T-helper 1 cell treated with Interleukin-12 subunit alpha and Interleukin-12 subunit beta and Interleukin-4 antibody, amounts not matched to agents 30 μg/mL and 1 μg/mL, for 36 hours (primary cell): ENCODE data around the gene DCUN1D1.

Experiments used
- H3K27ac Mint-ChIP-seq: one replicate; pipeline ENCODE4 v1.8.0; 2021; ENCODE audit warnings: mild to moderate bottlenecking, mixed read lengths
- H3K27me3 Mint-ChIP-seq: one replicate; pipeline ENCODE4 v1.8.0; 2021; ENCODE audit warnings: low read depth, mixed read lengths
- H3K36me3 Mint-ChIP-seq: one replicate; pipeline ENCODE4 v1.8.0; 2021; ENCODE audit warnings: low read depth, mixed read lengths
- H3K4me1 Mint-ChIP-seq: one replicate; pipeline ENCODE4 v1.8.0; 2021; ENCODE audit warnings: low read depth, mixed read lengths
- H3K4me3 Mint-ChIP-seq: one replicate; pipeline ENCODE4 v1.8.0; 2021; ENCODE audit warnings: mild to moderate bottlenecking, moderate library complexity, mixed read lengths
- H3K9me3 Mint-ChIP-seq: one replicate; pipeline ENCODE4 v1.8.0; 2021; ENCODE audit warnings: mixed read lengths

DCUN1D1 gene

GRCh38 chr3:182986021-182986420, 5.7 kb upstream of the DCUN1D1 start:
- no peaks in the 10 kb centered on the region for H3K9me3 Mint-ChIP-seq
- peaks cover 4% of the 10 kb centered on the region for H3K4me1 Mint-ChIP-seq
- H3K27me3 Mint-ChIP-seq, result no peaks in the 10 kb centered on the region
- H3K27ac Mint-ChIP-seq, result no peak overlapping the region
- no peaks in the 10 kb centered on the region for H3K36me3 Mint-ChIP-seq
- H3K4me3 Mint-ChIP-seq, result no peak overlapping the region

GRCh38 chr3:182983876-182984275, 3.5 kb upstream of the DCUN1D1 start:
- Mint-ChIP-seq H3K4me3 (no peak overlapping the region), H3K27me3 (no peaks in the 10 kb centered on the region), H3K9me3 (no peaks in the 10 kb centered on the region), H3K27ac (no peak overlapping the region), H3K4me1 (peaks cover 13% of the 10 kb centered on the region), H3K36me3 (peaks cover 4% of the 10 kb centered on the region)

- H3K27ac Mint-ChIP-seq, result peak overlapping the region; percentile 75
- H3K4me1 Mint-ChIP-seq, result peaks cover 26% of the 10 kb centered on the region
- H3K36me3 Mint-ChIP-seq, result peaks cover 4% of the 10 kb centered on the region
- H3K27me3 Mint-ChIP-seq, result no peaks in the 10 kb centered on the region
- H3K9me3 Mint-ChIP-seq, result no peaks in the 10 kb centered on the region
- peak overlapping the region; percentile 82 for H3K4me3 Mint-ChIP-seq
Observed at GRCh38 chr3:182981038-182981380, 671 bp upstream of the DCUN1D1 start.

- H3K36me3 Mint-ChIP-seq, result peaks cover 4% of the 10 kb centered on the region
- H3K4me3 Mint-ChIP-seq, result peak overlapping the region; percentile 95
- peaks cover 28% of the 10 kb centered on the region for H3K4me1 Mint-ChIP-seq
- H3K9me3 Mint-ChIP-seq, result no peaks in the 10 kb centered on the region
- no peaks in the 10 kb centered on the region for H3K27me3 Mint-ChIP-seq
- peak overlapping the region; percentile 77 for H3K27ac Mint-ChIP-seq
Observed at GRCh38 chr3:182979674-182980191, 605 bp downstream of the DCUN1D1 start.

- peaks cover 28% of the 10 kb centered on the region for H3K4me1 Mint-ChIP-seq
Observed at GRCh38 chr3:182979103-182979673, 1.1 kb downstream of the DCUN1D1 start.

GRCh38 chr3:182978387-182978786, 2.0 kb downstream of the DCUN1D1 start:
- H3K27me3 Mint-ChIP-seq, result no peaks in the 10 kb centered on the region
- H3K4me1 Mint-ChIP-seq, result peaks cover 28% of the 10 kb centered on the region
- H3K36me3 Mint-ChIP-seq, result peaks cover 4% of the 10 kb centered on the region
- H3K9me3 Mint-ChIP-seq, result no peaks in the 10 kb centered on the region
- H3K27ac Mint-ChIP-seq, result no peak overlapping the region
- H3K4me3 Mint-ChIP-seq, result peak overlapping the region; percentile 95

More at GRCh38 chr3:182979103-182979673, 1.1 kb downstream of the DCUN1D1 start:
- Mint-ChIP-seq H3K4me3 (peak overlapping the region; percentile 95), H3K27me3 (no peaks in the 10 kb centered on the region), H3K27ac (peak overlapping the region; percentile 77), H3K9me3 (no peaks in the 10 kb centered on the region), H3K36me3 (peaks cover 4% of the 10 kb centered on the region)

GRCh38 chr3:182973047-182973446, 7.3 kb downstream of the DCUN1D1 start:
- Mint-ChIP-seq H3K4me3 (no peak overlapping the region), H3K36me3 (peaks cover 4% of the 10 kb centered on the region), H3K4me1 (peaks cover 40% of the 10 kb centered on the region), H3K27ac (no peak overlapping the region), H3K27me3 (no peaks in the 10 kb centered on the region), H3K9me3 (no peaks in the 10 kb centered on the region)

- H3K27ac Mint-ChIP-seq, result peak overlapping the region; percentile 36
- H3K9me3 Mint-ChIP-seq, result no peaks in the 10 kb centered on the region
- H3K4me3 Mint-ChIP-seq, result no peak overlapping the region
- no peaks in the 10 kb centered on the region for H3K27me3 Mint-ChIP-seq
- H3K36me3 Mint-ChIP-seq, result peaks cover 6% of the 10 kb centered on the region
- peaks cover 44% of the 10 kb centered on the region for H3K4me1 Mint-ChIP-seq
Observed at GRCh38 chr3:182972387-182972786, 8.0 kb downstream of the DCUN1D1 start.

- H3K4me3 Mint-ChIP-seq, result no peak overlapping the region
- H3K4me1 Mint-ChIP-seq, result peaks cover 47% of the 10 kb centered on the region
Observed at GRCh38 chr3:182971637-182972036, 8.7 kb downstream of the DCUN1D1 start.

GRCh38 chr3:182970811-182971418, 9.4 kb downstream of the DCUN1D1 start:
- Mint-ChIP-seq H3K36me3 (peaks cover 6% of the 10 kb centered on the region), H3K4me3 (no peak overlapping the region), H3K27ac (no peak overlapping the region), H3K27me3 (no peaks in the 10 kb centered on the region), H3K9me3 (no peaks in the 10 kb centered on the region), H3K4me1 (peaks cover 50% of the 10 kb centered on the region)

More at GRCh38 chr3:182971637-182972036, 8.7 kb downstream of the DCUN1D1 start:
- Mint-ChIP-seq H3K9me3 (no peaks in the 10 kb centered on the region), H3K27ac (no peak overlapping the region), H3K27me3 (no peaks in the 10 kb centered on the region), H3K36me3 (peaks cover 6% of the 10 kb centered on the region)

GRCh38 chr3:182969853-182970252, 10.5 kb downstream of the DCUN1D1 start:
- Mint-ChIP-seq H3K9me3 (no peaks in the 10 kb centered on the region), H3K36me3 (peaks cover 11% of the 10 kb centered on the region), H3K4me1 (peaks cover 55% of the 10 kb centered on the region), H3K27ac (no peak overlapping the region), H3K4me3 (no peak overlapping the region), H3K27me3 (no peaks in the 10 kb centered on the region)

- H3K27me3 Mint-ChIP-seq, result no peaks in the 10 kb centered on the region
- H3K27ac Mint-ChIP-seq, result peak overlapping the region; percentile 16
- H3K36me3 Mint-ChIP-seq, result peaks cover 12% of the 10 kb centered on the region
- H3K4me1 Mint-ChIP-seq, result peaks cover 55% of the 10 kb centered on the region
- H3K9me3 Mint-ChIP-seq, result no peaks in the 10 kb centered on the region
- no peak overlapping the region for H3K4me3 Mint-ChIP-seq
Observed at GRCh38 chr3:182969277-182969676, 11.1 kb downstream of the DCUN1D1 start.

GRCh38 chr3:182967218-182968204, 12.8 kb downstream of the DCUN1D1 start:
- H3K4me1 Mint-ChIP-seq, result peaks cover 57% of the 10 kb centered on the region
- H3K4me3 Mint-ChIP-seq, result peak overlapping the region; percentile 59
- H3K27ac Mint-ChIP-seq, result peak overlapping the region; percentile 86
- no peaks in the 10 kb centered on the region for H3K27me3 Mint-ChIP-seq
- H3K36me3 Mint-ChIP-seq, result peaks cover 11% of the 10 kb centered on the region
- no peaks in the 10 kb centered on the region for H3K9me3 Mint-ChIP-seq

- H3K27ac Mint-ChIP-seq, result peak overlapping the region; percentile 21
- peaks cover 52% of the 10 kb centered on the region for H3K4me1 Mint-ChIP-seq
- peaks cover 13% of the 10 kb centered on the region for H3K36me3 Mint-ChIP-seq
- no peaks in the 10 kb centered on the region for H3K27me3 Mint-ChIP-seq
- H3K4me3 Mint-ChIP-seq, result no peak overlapping the region
- H3K9me3 Mint-ChIP-seq, result no peaks in the 10 kb centered on the region
Observed at GRCh38 chr3:182965861-182966366, 14.4 kb downstream of the DCUN1D1 start.
